ENCODE data around the gene GTPBP6. TPM values are rescaled to one million over a fixed set of nuclear protein-coding genes. Genes with fewer than 3 reads are reported as not detected.
A peak's percentile ranks its signal among the peaks of the same experiment; 100 is the strongest.
"Not testable (repeated sequence)": the region's sequence is repeated elsewhere in the genome, so short reads cannot be mapped to it uniquely, and the experiment has no call there.

GTPBP6 gene
- total RNA-seq, 1 experiment from 2014 or later = 41.6 TPM

GRCh38 chrX:331151-331824, 12.7 kb upstream of the GTPBP6 start:
- H3K36me3 ChIP-seq (ENCODE audit: control insufficient read depth in 1 of 2, insufficient read depth in 2 of 2, low read length in 2 of 2) = no peaks in the 10 kb centered on the region
- H3K9ac ChIP-seq (ENCODE audit: low read length) = no peak overlapping the region
- BruUV-seq (replicated peaks) = no TSS peak
- H3K4me3 ChIP-seq (replicated peaks in 1 of 2; ENCODE audit: low read depth in 1 of 2, low read length in 2 of 2) = no peak overlapping the region; a peak in 1 of 4 replicates
- no peaks in the 10 kb centered on the region for H3K9me2 ChIP-seq (ENCODE audit: insufficient read depth)
- H3K4me2 ChIP-seq (ENCODE audit: low read length) = peak overlapping the region; percentile 59
- peaks cover 5 to 13% of the 10 kb centered on the region in 2 experiments; a peak in 2 of 4 replicates for H3K4me1 ChIP-seq (ENCODE audit: control insufficient read depth in 1 of 2, insufficient read depth in 2 of 2, low read length in 2 of 2)
- no peaks in the 10 kb centered on the region for H3K9me3 ChIP-seq (ENCODE audit: control insufficient read depth in 1 of 2, insufficient read depth in 1 of 2, low read depth in 1 of 2, low read length in 2 of 2)
- H2AFZ ChIP-seq (ENCODE audit: low read depth, low read length, poor library complexity, severe bottlenecking) = no peak overlapping the region
- ChIA-PET POLR2A (no interaction called here), CTCF (no interaction called here), RAD21 (ENCODE audit: low non-redundant PET in 1 of 2, low total read pairs in 2 of 2, uncharacterized antibody in 2 of 2, unreplicated experiment in 2 of 2) (no interaction called here)
- H3K79me2 ChIP-seq (ENCODE audit: insufficient read depth, low read length) = no peaks in the 10 kb centered on the region
- no peaks in the 10 kb centered on the region for H3K27me3 ChIP-seq (ENCODE audit: insufficient read depth, low read length)
- no peaks in the 10 kb centered on the region for H4K20me1 ChIP-seq (ENCODE audit: insufficient read depth)
- peak; percentile 82 for ATAC-seq
- no peak for DNase-seq (ENCODE audit: low read depth, low spot score)
- H3K27ac ChIP-seq (ENCODE audit: low read depth, low read length) = no peak overlapping the region; the same call in 1 of the 2 replicates
- TF ChIP-seq TCF7L2 (IDR thresholded peaks at IDR 0.05; ENCODE audit: borderline replicate concordance, extremely low read depth, insufficient read depth, insufficient read length) (peak; percentile 51), YY1 (IDR thresholded peaks at IDR 0.05; ENCODE audit: extremely low read depth, insufficient replicate concordance, low read depth, low read length) (no peak)
- intact Hi-C loops (cut with micrococcal nuclease) = no loop called here

GRCh38 chrX:330726-331150, 12.1 kb upstream of the GTPBP6 start:
- ChIA-PET POLR2A (no interaction called here), CTCF (no interaction called here), RAD21 (ENCODE audit: low non-redundant PET in 1 of 2, low total read pairs in 2 of 2, uncharacterized antibody in 2 of 2, unreplicated experiment in 2 of 2) (no interaction called here)
- ATAC-seq (no peak), DNase-seq (ENCODE audit: low read depth, low spot score) (no peak)
- no peak overlapping the region; the same call in 1 of the 2 replicates for H3K27ac ChIP-seq (ENCODE audit: low read depth, low read length)
- H3K79me2 ChIP-seq (ENCODE audit: insufficient read depth, low read length) = no peaks in the 10 kb centered on the region
- no peaks in the 10 kb centered on the region for H4K20me1 ChIP-seq (ENCODE audit: insufficient read depth)
- H3K4me1 ChIP-seq (ENCODE audit: control insufficient read depth in 1 of 2, insufficient read depth in 2 of 2, low read length in 2 of 2) = peaks cover 5 to 13% of the 10 kb centered on the region in 2 experiments; a peak in 2 of 4 replicates
- no TSS peak for BruUV-seq (replicated peaks)
- no peak overlapping the region for H3K9ac ChIP-seq (ENCODE audit: low read length)
- no peak for TF ChIP-seq EZH2phosphoT487 (IDR thresholded peaks at IDR 0.05; ENCODE audit: borderline replicate concordance)
- no peak for TF ChIP-seq FOSL1 (IDR thresholded peaks at IDR 0.05; ENCODE audit: low read depth)
- TF ChIP-seq ZFX (IDR thresholded peaks at IDR 0.05) = no peak
- no peak overlapping the region for H3K4me3 ChIP-seq (replicated peaks in 1 of 2; ENCODE audit: low read depth in 1 of 2, low read length in 2 of 2)
- intact Hi-C loops (cut with micrococcal nuclease) = no loop called here
- H2AFZ ChIP-seq (ENCODE audit: low read depth, low read length, poor library complexity, severe bottlenecking) = no peak overlapping the region
- no peaks in the 10 kb centered on the region for H3K36me3 ChIP-seq (ENCODE audit: control insufficient read depth in 1 of 2, insufficient read depth in 2 of 2, low read length in 2 of 2)
- no peaks in the 10 kb centered on the region for H3K9me2 ChIP-seq (ENCODE audit: insufficient read depth)
- H3K27me3 ChIP-seq (ENCODE audit: insufficient read depth, low read length) = no peaks in the 10 kb centered on the region
- no peak overlapping the region; the same call in 1 of the 2 replicates for H3K4me2 ChIP-seq (ENCODE audit: low read length)
- H3K9me3 ChIP-seq (ENCODE audit: control insufficient read depth in 1 of 2, insufficient read depth in 1 of 2, low read depth in 1 of 2, low read length in 2 of 2) = no peaks in the 10 kb centered on the region

GRCh38 chrX:330141-330725, 11.6 kb upstream of the GTPBP6 start:
- H3K9me2 ChIP-seq (ENCODE audit: insufficient read depth); H3K9ac ChIP-seq (ENCODE audit: low read length); H3K27ac ChIP-seq (ENCODE audit: low read depth, low read length); H3K4me3 ChIP-seq (replicated peaks in 1 of 2; ENCODE audit: low read depth in 1 of 2, low read length in 2 of 2); H3K36me3 ChIP-seq (ENCODE audit: control insufficient read depth in 1 of 2, insufficient read depth in 2 of 2, low read length in 2 of 2); H3K79me2 ChIP-seq (ENCODE audit: insufficient read depth, low read length); H3K9me3 ChIP-seq (ENCODE audit: control insufficient read depth in 1 of 2, insufficient read depth in 1 of 2, low read depth in 1 of 2, low read length in 2 of 2); intact Hi-C loops (cut with micrococcal nuclease); CTCF ChIA-PET; BruUV-seq (replicated peaks); H3K27me3 ChIP-seq (ENCODE audit: insufficient read depth, low read length); ATAC-seq; H4K20me1 ChIP-seq (ENCODE audit: insufficient read depth); H2AFZ ChIP-seq (ENCODE audit: low read depth, low read length, poor library complexity, severe bottlenecking); H3K4me2 ChIP-seq (ENCODE audit: low read length); POLR2A ChIA-PET; DNase-seq (ENCODE audit: low read depth, low spot score); RAD21 ChIA-PET (ENCODE audit: low non-redundant PET in 1 of 2, low total read pairs in 2 of 2, uncharacterized antibody in 2 of 2, unreplicated experiment in 2 of 2): not testable (repeated sequence)
- H3K4me1 ChIP-seq (ENCODE audit: control insufficient read depth in 1 of 2, insufficient read depth in 2 of 2, low read length in 2 of 2) = peaks cover 5 to 15% of the 10 kb centered on the region in 2 experiments; a peak in 2 of 4 replicates

Measured in HCT116 (cell line).